ENCODE measurements around the gene FTO. TPM values are rescaled to one million over a fixed set of nuclear protein-coding genes. Genes with fewer than 3 reads are reported as not detected.
A peak's percentile ranks its signal among the peaks of the same experiment; 100 is the strongest.

The FTO gene
- total and polyA plus RNA-seq, 2 of the 8 experiments (the other 6 are each of a cell fraction or from before 2014, with no cell fraction given) = 34.5 to 59.8 TPM

DNA sequence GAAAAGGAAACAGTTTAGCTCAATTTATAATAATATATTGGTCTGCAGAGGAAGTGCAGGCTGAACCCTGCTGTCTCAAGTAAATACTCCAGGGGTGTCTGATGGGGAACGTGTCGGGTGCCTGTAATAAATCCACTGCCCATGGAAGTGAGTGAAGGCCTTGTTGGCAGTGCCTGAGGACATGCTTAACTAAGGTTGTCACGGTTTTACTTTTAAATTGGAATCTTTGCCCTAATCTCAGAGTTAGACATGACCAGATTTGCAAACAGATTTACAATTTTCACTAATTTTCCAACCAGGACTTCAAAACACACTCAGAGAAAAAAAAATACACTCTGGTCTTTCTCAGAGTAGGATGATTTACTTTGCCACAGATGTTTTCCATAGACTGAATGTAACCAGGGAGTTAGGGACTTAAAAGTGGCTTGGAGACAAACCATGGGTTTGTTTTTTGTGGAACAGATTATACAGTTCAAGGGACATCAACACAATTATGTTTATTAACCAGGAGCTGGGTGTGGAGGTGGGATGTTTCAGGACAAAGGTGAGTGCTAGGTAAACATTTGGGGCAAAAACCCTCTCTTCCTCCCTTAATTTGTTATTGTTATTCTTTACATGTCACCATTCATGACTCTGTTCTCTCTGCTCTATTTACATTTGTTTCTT is 144.5 kb downstream of the FTO start:
- Histone ChIP-seq H3K4me3 (ENCODE audit: extremely low read depth in 1 of 4, insufficient read depth in 2 of 4, low read depth in 3 of 4, low read length in 4 of 4) (no peak overlapping the region), H3K56ac (replicated peaks; ENCODE audit: insufficient read length, low read depth, low read length) (no peak overlapping the region), H3K27me3 (replicated peaks in 1 of 4; ENCODE audit: control insufficient read depth in 3 of 4, extremely low read depth in 1 of 4, insufficient read depth in 3 of 4, low read length in 3 of 4) (no peaks in the 10 kb centered on the region), H2BK20ac (ENCODE audit: low read length) (no peak overlapping the region), H3K4me2 (ENCODE audit: insufficient read depth in 1 of 2, low read depth in 2 of 2, low read length in 2 of 2) (no peak overlapping the region), H3K79me1 (ENCODE audit: low read depth, low read length) (no peaks in the 10 kb centered on the region), H2BK5ac (ENCODE audit: low read depth, low read length) (no peak overlapping the region), H3K9me3 (ENCODE audit: insufficient read depth in 2 of 2, low read depth in 1 of 2, low read length in 1 of 2) (no peaks in the 10 kb centered on the region), H3K79me2 (ENCODE audit: control insufficient read depth in 1 of 2, insufficient read depth in 2 of 2, low read length in 2 of 2) (no peaks in the 10 kb centered on the region), H3K18ac (ENCODE audit: extremely low read depth, low read length) (no peak overlapping the region), H2AK5ac (ENCODE audit: low read depth, low read length) (no peak overlapping the region), H2BK12ac (ENCODE audit: low read depth, low read length) (peak overlapping the region; percentile 50; the same call in 1 of the 2 replicates), H3K14ac (ENCODE audit: insufficient read length) (no peak overlapping the region), H4K8ac (ENCODE audit: extremely low read depth, insufficient read depth, low read length) (peak overlapping the region; percentile 39; the same call in 1 of the 2 replicates), H3K23me2 (ENCODE audit: low read depth, low read length) (no peaks in the 10 kb centered on the region; the same call in 1 of the 2 replicates), H3K27ac (ENCODE audit: low read depth, low read length) (no peak overlapping the region), H3K36me3 (ENCODE audit: control insufficient read depth in 2 of 4, insufficient read depth in 4 of 4, low read length in 3 of 4) (no peaks in the 10 kb centered on the region), H2BK15ac (ENCODE audit: low read length) (no peak overlapping the region), H3K4me1 (replicated peaks in 1 of 4; ENCODE audit: control insufficient read depth in 3 of 4, insufficient read depth in 4 of 4, low read length in 3 of 4) (peaks cover 0 to 6% (median 0%) of the 10 kb centered on the region in 4 experiments; a peak in 2 of 7 replicates), H4K91ac (replicated peaks; ENCODE audit: insufficient read length, low read length) (no peak overlapping the region), H4K20me1 (replicated peaks in 1 of 2; ENCODE audit: control insufficient read depth in 1 of 2, insufficient read depth in 2 of 2, low read length in 2 of 2) (no peaks in the 10 kb centered on the region), H4K5ac (ENCODE audit: insufficient read length, low read depth, low read length) (no peak overlapping the region), H2BK120ac (replicated peaks; ENCODE audit: low read depth, low read length) (no peak overlapping the region), H3K9ac (replicated peaks in 1 of 4; ENCODE audit: extremely low read depth in 1 of 4, low read depth in 3 of 4, low read length in 3 of 4) (no peak overlapping the region), H3K23ac (ENCODE audit: insufficient read length) (no peak overlapping the region), H2AFZ (ENCODE audit: low read length) (no peak overlapping the region), H3K4ac (replicated peaks; ENCODE audit: insufficient read length, low read depth, low read length) (no peak overlapping the region)
- POLR2A ChIA-PET (ENCODE audit: partially characterized antibody) = no interaction called here
- no peak for DNase-seq (ENCODE audit: low read depth in 1 of 2, low spot score in 2 of 2)
- no peak for FAIRE-seq
- CTCF ChIA-PET (ENCODE audit: partially characterized antibody) = interaction anchor here (0.7 kb wide), 1 partner anchor 38 kb away, joined by 3 read pairs; no protein-coding TSS in a partner anchor
- 86% methylated on average over 3 of the region's 3 CpGs; no CpG with 5 or more reads in 1 of the 2 experiments for WGBS, 2 experiments (ENCODE audit: extremely low coverage in 1 of 2, insufficient coverage in 1 of 2, insufficient read length in 1 of 2, insufficient replicate concordance in 2 of 2, low coverage in 1 of 2, low lambda C conversion rate in 2 of 2, missing lambda C conversion rate in 1 of 2)
- TF ChIP-seq, protein P1, sequence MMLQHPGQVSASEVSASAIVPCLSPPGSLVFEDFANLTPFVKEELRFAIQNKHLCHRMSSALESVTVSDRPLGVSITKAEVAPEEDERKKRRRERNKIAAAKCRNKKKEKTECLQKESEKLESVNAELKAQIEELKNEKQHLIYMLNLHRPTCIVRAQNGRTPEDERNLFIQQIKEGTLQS (IDR thresholded peaks at IDR 0.05; ENCODE audit: insufficient read depth, low read depth, low read length) = no peak
- TF ChIP-seq E2F6 (IDR thresholded peaks at IDR 0.05) (no peak), RAD21 (IDR thresholded peaks at IDR 0.05 in 1 of 2, conservative IDR thresholded peaks at IDR 0.05 in 1 of 2; ENCODE audit: low read depth in 2 of 2, low read length in 2 of 2) (no peak), CBX8 (IDR thresholded peaks at IDR 0.05; ENCODE audit: borderline replicate concordance, low read depth, low read length) (no peak), SIX5 (IDR thresholded peaks at IDR 0.05; ENCODE audit: low read depth, low read length) (no peak), RNF2 (IDR thresholded peaks at IDR 0.05; ENCODE audit: borderline replicate concordance, low read depth, low read length, missing control alignments, poor library complexity, severe bottlenecking) (no peak), POLR2AphosphoS5 (IDR thresholded peaks at IDR 0.05; ENCODE audit: low read depth, low read length) (no peak), NANOG (IDR thresholded peaks at IDR 0.05; ENCODE audit: insufficient read depth, low read depth, low read length, poor library complexity, severe bottlenecking) (no peak), ASH2L (IDR thresholded peaks at IDR 0.05; ENCODE audit: low read length) (no peak)

All from H1 (cell line).